Testis (tissue), 2 donors: ENCODE results near the gene KLHL14.

ENCODE experiments used
- POLR2A ChIP-seq: fragments of 450-650 bp; IDR thresholded peaks from one replicate; pipeline ENCODE4 v1.6.1; 2017; ENCODE audit warnings: antibody characterized with exemption, mild to moderate bottlenecking, moderate library complexity
- TF ChIP-seq, protein P1 (sequence below), 3 experiments: fragments of 450-650 bp in 2 of 3; fragments of 200-600 bp in 1 of 3; sonication (generic) in 1 of 3; IDR thresholded peaks; one replicate each; pipeline ENCODE4 v1.5.1; 2016 to 2019; ENCODE audit warnings: antibody characterized with exemption in 3 of 3, mild to moderate bottlenecking in 2 of 3, moderate library complexity in 1 of 3

DNA sequence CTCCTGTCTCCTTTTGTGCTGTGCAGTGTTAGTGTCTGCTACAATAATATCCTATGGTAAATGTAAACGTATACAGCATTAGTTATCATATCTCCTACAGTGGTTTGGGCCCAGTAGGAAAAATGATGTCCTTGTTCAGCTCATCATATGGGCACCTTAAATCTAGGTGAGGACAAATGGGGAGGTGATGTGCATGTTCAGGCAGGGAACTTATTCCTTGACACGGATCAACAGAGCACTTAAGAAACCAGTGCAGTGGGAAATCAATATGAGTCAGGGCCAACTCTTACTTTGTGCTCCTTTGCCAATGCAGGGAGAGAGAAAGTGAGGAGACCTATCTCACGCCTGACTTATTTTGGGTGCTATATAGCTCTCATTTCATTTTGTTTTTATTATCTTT lies 76.4 kb downstream of the KLHL14 start:
- no peak for TF ChIP-seq POLR2A
- TF ChIP-seq, protein P1, sequence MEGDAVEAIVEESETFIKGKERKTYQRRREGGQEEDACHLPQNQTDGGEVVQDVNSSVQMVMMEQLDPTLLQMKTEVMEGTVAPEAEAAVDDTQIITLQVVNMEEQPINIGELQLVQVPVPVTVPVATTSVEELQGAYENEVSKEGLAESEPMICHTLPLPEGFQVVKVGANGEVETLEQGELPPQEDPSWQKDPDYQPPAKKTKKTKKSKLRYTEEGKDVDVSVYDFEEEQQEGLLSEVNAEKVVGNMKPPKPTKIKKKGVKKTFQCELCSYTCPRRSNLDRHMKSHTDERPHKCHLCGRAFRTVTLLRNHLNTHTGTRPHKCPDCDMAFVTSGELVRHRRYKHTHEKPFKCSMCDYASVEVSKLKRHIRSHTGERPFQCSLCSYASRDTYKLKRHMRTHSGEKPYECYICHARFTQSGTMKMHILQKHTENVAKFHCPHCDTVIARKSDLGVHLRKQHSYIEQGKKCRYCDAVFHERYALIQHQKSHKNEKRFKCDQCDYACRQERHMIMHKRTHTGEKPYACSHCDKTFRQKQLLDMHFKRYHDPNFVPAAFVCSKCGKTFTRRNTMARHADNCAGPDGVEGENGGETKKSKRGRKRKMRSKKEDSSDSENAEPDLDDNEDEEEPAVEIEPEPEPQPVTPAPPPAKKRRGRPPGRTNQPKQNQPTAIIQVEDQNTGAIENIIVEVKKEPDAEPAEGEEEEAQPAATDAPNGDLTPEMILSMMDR (IDR thresholded peaks at IDR 0.05): no peak
